ENCODE results near the gene INPP5D.

- TF ChIP-seq CTCF (IDR thresholded peaks at IDR 0.05; ENCODE audit: insufficient read depth, low read length, poor library complexity, severe bottlenecking) (no peak), EZH2phosphoT487 (conservative IDR thresholded peaks at IDR 0.05; ENCODE audit: low read length) (no peak)
Measured at GRCh38 chr2:233023007-233023760, 37.0 kb upstream of the INPP5D start.

Measured in SU-DHL-6 (cell line).